ENCODE data around the gene NAXD.
"Not testable (repeated sequence)": the region's sequence is repeated elsewhere in the genome, so short reads cannot be mapped to it uniquely, and the experiment has no call there.

The NAXD gene

GRCh38 chr13:110615322-110616102 is at the start of gene NAXD:
Gene NAXD, plus strand, starts transcription at chr13:110615545. Its CDS starts 57 bp downstream, at chr13:110615602.
- peak; percentile 84 to 87 for DNase-seq

- no peak for DNase-seq
These were observed 49.2 kb upstream of the NAXD start for GRCh38 chr13:110566171-110566570.

GRCh38 chr13:110568612-110569011 is 46.7 kb upstream of the NAXD start:
- DNase-seq = no peak

GRCh38 chr13:110569962-110570361 is 45.4 kb upstream of the NAXD start:
- DNase-seq = not testable (repeated sequence)

- DNase-seq = no peak
These were observed 44.5 kb upstream of the NAXD start for GRCh38 chr13:110570886-110571285.

GRCh38 chr13:110571896-110572777 is 43.2 kb upstream of the NAXD start:
- DNase-seq = no peak

- DNase-seq = no peak
These were observed 42.6 kb upstream of the NAXD start for GRCh38 chr13:110572778-110573118.

- DNase-seq = no peak
These were observed 41.2 kb upstream of the NAXD start for GRCh38 chr13:110574161-110574560.

- peak; percentile 43 to 74 for DNase-seq
These were observed 39.8 kb upstream of the NAXD start for GRCh38 chr13:110575322-110576069.

- no peak for DNase-seq
These were observed 39.3 kb upstream of the NAXD start for GRCh38 chr13:110576070-110576394.

- no peak for DNase-seq
These were observed 38.4 kb upstream of the NAXD start for GRCh38 chr13:110576736-110577476.

- DNase-seq = no peak
These were observed 37.0 kb upstream of the NAXD start for GRCh38 chr13:110578363-110578762.

GRCh38 chr13:110580800-110581199 is 34.5 kb upstream of the NAXD start:
- DNase-seq = peak in 1 of 2 experiments; percentile 12

- no peak for DNase-seq
These were observed 33.7 kb upstream of the NAXD start for GRCh38 chr13:110581506-110582185.

- DNase-seq = no peak
These were observed 32.9 kb upstream of the NAXD start for GRCh38 chr13:110582421-110582954.

GRCh38 chr13:110583178-110583865 is 32.0 kb upstream of the NAXD start:
- DNase-seq = no peak

- no peak for DNase-seq
These were observed 25.5 kb upstream of the NAXD start for GRCh38 chr13:110589793-110590390.

- DNase-seq = no peak
These were observed 24.8 kb upstream of the NAXD start for GRCh38 chr13:110590577-110590976.

- DNase-seq = no peak
These were observed 22.7 kb upstream of the NAXD start for GRCh38 chr13:110592665-110593064.

- peak; percentile 86 to 89 for DNase-seq
These were observed 21.8 kb upstream of the NAXD start for GRCh38 chr13:110593430-110594130.
